Nephron (organoid): ENCODE results near the gene NR2C2.
A peak's percentile ranks its signal among the peaks of the same experiment; 100 is the strongest.

Experiments used
- H3K27ac Mint-ChIP-seq, 3 experiments: 2 replicates each; pipeline ENCODE4 v1.8.0; 2020; ENCODE audit warnings: mixed read lengths in 3 of 3, mild to moderate bottlenecking in 2 of 3, moderate library complexity in 1 of 3
- H3K27me3 Mint-ChIP-seq: 2 replicates; pipeline ENCODE4 v1.8.0; 2021; ENCODE audit warnings: low read depth, mild to moderate bottlenecking, moderate library complexity, mixed read lengths
- H3K36me3 Mint-ChIP-seq: 2 replicates; pipeline ENCODE4 v1.8.0; 2020; ENCODE audit warnings: low read depth, mixed read lengths
- H3K4me1 Mint-ChIP-seq: 2 replicates; pipeline ENCODE4 v1.8.0; 2020; ENCODE audit warnings: mixed read lengths
- H3K4me3 Mint-ChIP-seq, 3 experiments: 2 replicates each; pipeline ENCODE4 v1.8.0; 2020; ENCODE audit warnings: mild to moderate bottlenecking in 3 of 3, mixed read lengths in 3 of 3, moderate library complexity in 2 of 3
- H3K9me3 Mint-ChIP-seq: 2 replicates; pipeline ENCODE4 v1.8.0; 2020; ENCODE audit warnings: mixed read lengths
- CTCF ChIP-seq, 3 experiments: fragments of 200-600 bp; sonication (generic); IDR thresholded peaks; one replicate each; pipeline ENCODE4 v1.5.0; 2021; ENCODE audit warnings: antibody characterized with exemption in 3 of 3; ENCODE audit not compliant: unreplicated experiment in 3 of 3

Gene NR2C2

GRCh38 chr3:14959359-14959943 lies 12.1 kb downstream of the NR2C2 start:
- Mint-ChIP-seq H3K36me3 (peaks cover 34% of the 10 kb centered on the region), H3K4me3 (no peak overlapping the region), H3K9me3 (no peaks in the 10 kb centered on the region), H3K27me3 (no peaks in the 10 kb centered on the region), H3K4me1 (peaks cover 11% of the 10 kb centered on the region), H3K27ac (peak overlapping the region in 1 of 3 experiments; percentile 1)
- no peak for TF ChIP-seq CTCF (IDR thresholded peaks at IDR 0.05; ENCODE audit: unreplicated experiment in 3 of 3)

GRCh38 chr3:14962762-14963161 lies 15.4 kb downstream of the NR2C2 start:
- no peak overlapping the region for H3K4me3 Mint-ChIP-seq
- H3K9me3 Mint-ChIP-seq: peaks cover 11% of the 10 kb centered on the region
- peak overlapping the region in 1 of 3 experiments; percentile 14 for H3K27ac Mint-ChIP-seq
- H3K36me3 Mint-ChIP-seq: peaks cover 56% of the 10 kb centered on the region
- no peaks in the 10 kb centered on the region for H3K27me3 Mint-ChIP-seq
- no peak for TF ChIP-seq CTCF (IDR thresholded peaks at IDR 0.05; ENCODE audit: unreplicated experiment in 3 of 3)
- peaks cover 8% of the 10 kb centered on the region for H3K4me1 Mint-ChIP-seq

- no peaks in the 10 kb centered on the region for H3K4me1 Mint-ChIP-seq
- H3K9me3 Mint-ChIP-seq: peaks cover 15% of the 10 kb centered on the region
- no peak for TF ChIP-seq CTCF (IDR thresholded peaks at IDR 0.05; ENCODE audit: unreplicated experiment in 3 of 3)
- no peaks in the 10 kb centered on the region for H3K27me3 Mint-ChIP-seq
- no peak overlapping the region for H3K27ac Mint-ChIP-seq
- H3K36me3 Mint-ChIP-seq: peaks cover 65% of the 10 kb centered on the region
- no peak overlapping the region for H3K4me3 Mint-ChIP-seq
These were observed 19.9 kb downstream of the NR2C2 start for GRCh38 chr3:14967285-14967684.

GRCh38 chr3:14969671-14970070 lies 22.3 kb downstream of the NR2C2 start:
- no peak for TF ChIP-seq CTCF (IDR thresholded peaks at IDR 0.05; ENCODE audit: unreplicated experiment in 3 of 3)
- Mint-ChIP-seq H3K4me1 (no peaks in the 10 kb centered on the region), H3K9me3 (peaks cover 24% of the 10 kb centered on the region), H3K27me3 (no peaks in the 10 kb centered on the region), H3K36me3 (peaks cover 73% of the 10 kb centered on the region), H3K4me3 (no peak overlapping the region), H3K27ac (peak overlapping the region in 1 of 3 experiments; percentile 35)

- peaks cover 51% of the 10 kb centered on the region for H3K36me3 Mint-ChIP-seq
- H3K27ac Mint-ChIP-seq: peak overlapping the region; percentile 63 to 84 (median 79)
- H3K4me3 Mint-ChIP-seq: no peak overlapping the region
- peaks cover 24% of the 10 kb centered on the region for H3K4me1 Mint-ChIP-seq
- H3K27me3 Mint-ChIP-seq: no peaks in the 10 kb centered on the region
- H3K9me3 Mint-ChIP-seq: peaks cover 9% of the 10 kb centered on the region
- TF ChIP-seq CTCF (IDR thresholded peaks at IDR 0.05; ENCODE audit: unreplicated experiment in 3 of 3): no peak
These were observed 28.9 kb downstream of the NR2C2 start for GRCh38 chr3:14976317-14976716.

- H3K36me3 Mint-ChIP-seq: peaks cover 41% of the 10 kb centered on the region
- H3K4me3 Mint-ChIP-seq: no peak overlapping the region
- peaks cover 10% of the 10 kb centered on the region for H3K9me3 Mint-ChIP-seq
- no peak overlapping the region for H3K27ac Mint-ChIP-seq
- TF ChIP-seq CTCF (IDR thresholded peaks at IDR 0.05; ENCODE audit: unreplicated experiment in 3 of 3): no peak
- H3K4me1 Mint-ChIP-seq: peaks cover 19% of the 10 kb centered on the region
- H3K27me3 Mint-ChIP-seq: no peaks in the 10 kb centered on the region
These were observed 33.3 kb downstream of the NR2C2 start for GRCh38 chr3:14980689-14981088.
